ENCODE measurements around the gene TBC1D2B.

- TF ChIP-seq POLR2A (IDR thresholded peaks at IDR 0.05): no peak
- no peak for TF ChIP-seq CTCF (IDR thresholded peaks at IDR 0.05)
Measured at GRCh38 chr15:77984446-77984861, 93.1 kb downstream of the TBC1D2B start.

All from upper lobe of left lung (tissue), 4 donors.